DMS153 (cell line): ENCODE data around the gene BNIP3.

Source experiments
- DNase-seq: peaks from one replicate; lab custom pipeline; 2025; lab: John Stamatoyannopoulos, UW

Gene BNIP3, protein sequence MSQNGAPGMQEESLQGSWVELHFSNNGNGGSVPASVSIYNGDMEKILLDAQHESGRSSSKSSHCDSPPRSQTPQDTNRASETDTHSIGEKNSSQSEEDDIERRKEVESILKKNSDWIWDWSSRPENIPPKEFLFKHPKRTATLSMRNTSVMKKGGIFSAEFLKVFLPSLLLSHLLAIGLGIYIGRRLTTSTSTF

GRCh38 chr10:131981429-131982184 is at the start of gene BNIP3:
BNIP3 (minus strand) TSS chr10:131981923; CDS start chr10:131981806, 117 bp downstream.
- peak; percentile 88 for DNase-seq

DNA sequence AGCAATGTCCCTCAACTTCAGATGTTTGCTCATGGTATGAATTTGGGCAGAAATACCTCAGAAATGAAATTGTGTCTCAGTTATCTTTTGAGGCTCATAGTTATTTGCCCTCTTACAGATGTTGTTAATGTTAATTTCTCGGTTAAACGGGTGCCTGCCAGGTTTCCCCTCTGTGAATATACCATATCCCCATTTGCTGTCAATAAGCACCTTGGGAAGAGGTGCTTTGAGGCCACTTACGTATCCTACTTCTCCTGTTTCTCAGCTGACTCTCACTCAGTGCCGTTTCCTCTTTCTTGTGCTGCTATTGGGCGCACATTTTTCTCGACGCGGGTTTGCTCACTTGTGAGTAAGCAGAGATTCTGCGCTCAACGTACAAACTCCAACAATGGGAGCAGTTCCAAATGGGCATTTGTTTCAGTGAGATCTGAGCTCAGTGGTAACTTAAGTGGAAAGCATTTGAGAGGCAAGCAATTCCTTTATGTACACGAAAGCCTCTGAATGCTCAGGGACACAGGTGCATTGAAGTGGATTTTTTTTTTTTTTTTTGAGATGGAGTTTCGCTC is 49.3 kb upstream of the BNIP3 start:
- DNase-seq = peak; percentile 50

- no peak for DNase-seq
These were observed 47.0 kb upstream of the BNIP3 start for GRCh38 chr10:132028706-132029105.

- no peak for DNase-seq
These were observed 45.8 kb upstream of the BNIP3 start for GRCh38 chr10:132027423-132027983.

GRCh38 chr10:132023092-132023811 is 41.5 kb upstream of the BNIP3 start:
- peak; percentile 60 for DNase-seq

DNA sequence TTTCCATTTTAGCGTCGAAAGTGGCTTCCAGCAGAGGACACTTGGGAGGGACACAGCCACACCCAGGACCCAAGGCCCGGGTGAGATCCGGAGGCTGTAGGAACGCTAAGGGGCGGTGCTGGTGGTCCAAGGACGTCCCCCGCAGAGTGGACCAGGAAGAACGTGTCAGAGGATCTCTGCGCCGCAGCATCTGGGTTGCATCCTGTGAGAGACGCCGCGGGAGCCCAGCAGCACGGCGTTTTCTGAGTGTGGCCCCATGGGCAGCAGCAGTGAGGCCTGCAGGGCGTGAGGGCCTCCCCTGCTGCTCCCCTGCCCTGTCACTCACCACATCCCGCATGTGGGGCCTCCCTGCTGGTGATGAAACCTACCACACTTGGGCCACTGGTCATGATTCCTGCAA is 40.5 kb upstream of the BNIP3 start:
- DNase-seq = no peak

DNA sequence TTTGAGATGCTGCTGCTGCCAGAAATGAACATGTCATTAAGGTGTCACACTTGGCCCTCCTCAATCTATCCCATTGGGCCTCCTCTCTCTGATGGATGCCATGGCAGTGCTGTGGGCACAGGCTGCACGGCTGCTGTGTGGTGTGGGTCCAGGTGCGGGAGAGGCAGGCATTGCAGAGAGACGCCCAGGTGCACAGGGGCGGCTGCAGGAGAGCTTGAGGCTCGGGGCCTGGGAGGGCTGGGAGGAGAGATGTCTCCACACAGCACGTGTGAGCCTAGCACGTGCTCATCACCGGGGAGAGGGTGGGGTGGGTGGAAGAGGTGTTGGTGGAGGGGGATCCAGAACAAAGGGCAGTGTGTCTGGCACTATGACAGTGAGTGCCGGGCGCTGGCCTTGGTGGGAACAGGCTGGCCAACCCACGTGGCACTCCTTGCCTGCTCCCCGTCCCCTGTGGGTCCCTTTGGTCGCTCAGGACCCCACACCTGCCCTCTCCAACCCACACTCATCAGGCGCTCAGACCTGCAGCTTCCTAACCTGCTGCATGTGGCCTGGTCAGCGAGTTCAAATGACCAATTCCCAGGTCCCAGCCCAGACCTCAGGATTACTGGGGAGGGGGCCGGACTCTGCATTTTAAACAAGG is 39.9 kb upstream of the BNIP3 start:
- no peak for DNase-seq

- no peak for DNase-seq
These were observed 39.3 kb upstream of the BNIP3 start for GRCh38 chr10:132021046-132021445.

- DNase-seq = no peak
These were observed 38.7 kb upstream of the BNIP3 start for GRCh38 chr10:132020456-132020855.

GRCh38 chr10:132019366-132019765 is 37.6 kb upstream of the BNIP3 start:
- no peak for DNase-seq

DNA sequence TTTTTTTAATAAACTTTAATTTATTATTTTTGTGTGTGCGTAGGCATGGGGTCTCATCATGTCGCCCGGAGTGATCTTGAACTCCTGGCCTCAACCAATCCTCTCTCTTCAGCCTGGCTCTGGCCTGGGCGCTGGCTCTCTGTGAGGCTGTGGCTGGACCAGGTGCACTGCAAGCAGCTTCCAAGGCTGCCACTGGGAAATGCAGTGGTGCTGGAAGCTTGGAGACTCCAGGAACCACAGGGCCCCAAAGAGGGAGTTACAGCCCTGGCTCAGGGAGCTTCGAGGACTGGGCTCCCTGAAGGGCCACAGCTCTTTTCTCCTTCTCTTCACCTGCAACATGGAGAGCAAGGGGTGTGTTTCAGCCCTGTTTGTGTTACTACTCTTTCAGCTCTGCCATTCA is 36.7 kb upstream of the BNIP3 start:
- no peak for DNase-seq

DNA sequence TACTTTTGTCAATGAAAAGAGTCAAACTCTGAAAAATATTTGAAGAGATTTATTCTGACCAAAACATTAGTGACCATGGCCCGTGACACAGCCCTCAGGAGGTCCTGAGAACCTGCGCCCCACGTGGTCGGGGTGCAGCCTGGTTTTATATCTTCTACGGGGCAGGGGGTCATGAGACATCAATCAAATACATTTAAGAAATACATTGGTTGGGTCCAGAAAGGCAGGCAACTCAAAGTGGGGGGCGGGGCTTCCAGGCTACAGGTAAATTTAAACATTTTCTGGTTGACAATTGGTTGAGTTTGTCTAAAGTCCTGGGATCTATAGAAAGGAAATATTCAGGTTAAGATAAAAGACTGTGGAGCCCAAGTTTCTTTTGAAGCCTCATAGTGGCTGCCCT is 34.8 kb upstream of the BNIP3 start:
- DNase-seq = no peak

- DNase-seq = no peak
These were observed 29.7 kb upstream of the BNIP3 start for GRCh38 chr10:132011445-132011844.

DNA sequence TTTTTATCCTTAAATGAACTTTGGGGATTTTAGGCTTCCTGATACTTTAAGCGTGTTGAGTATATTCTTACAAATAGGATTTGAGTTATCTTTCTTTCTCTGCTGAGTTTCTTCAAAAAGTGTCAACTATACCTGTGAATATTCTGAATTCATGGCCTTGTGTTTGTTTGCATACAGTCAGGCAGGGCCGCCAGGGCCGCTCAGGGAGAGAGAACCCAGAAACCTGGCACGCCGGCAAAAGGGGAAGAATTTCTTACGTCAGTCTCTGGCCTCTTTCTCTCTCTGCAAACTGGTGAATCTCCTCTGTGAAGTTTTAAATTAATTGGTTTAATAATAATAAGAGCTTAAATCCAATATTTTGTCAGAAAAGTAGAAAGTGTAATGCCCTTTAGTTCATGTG is 29.3 kb upstream of the BNIP3 start:
- no peak for DNase-seq

DNA sequence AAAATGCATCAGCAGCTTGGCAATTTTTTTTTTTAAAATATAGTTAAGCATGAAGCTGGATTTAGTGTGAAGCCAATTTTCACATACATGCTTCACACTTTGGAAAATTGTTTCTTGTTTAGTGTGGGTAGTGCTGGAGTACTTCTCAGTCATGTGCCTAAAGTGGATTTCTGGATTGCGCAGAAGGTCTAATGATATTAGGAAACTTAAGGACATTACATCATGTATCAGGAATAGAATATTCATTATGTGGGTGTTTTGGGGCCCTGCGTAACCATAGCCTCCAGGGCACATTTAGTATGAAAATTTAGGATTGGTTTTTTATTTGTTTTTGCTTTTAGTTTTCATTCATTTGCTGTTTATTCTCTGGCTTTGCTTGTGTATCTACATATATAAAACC is 28.8 kb upstream of the BNIP3 start:
- DNase-seq = no peak

- DNase-seq = no peak
These were observed 27.9 kb upstream of the BNIP3 start for GRCh38 chr10:132009575-132009974.

GRCh38 chr10:132007681-132008080 is 26.0 kb upstream of the BNIP3 start:
- no peak for DNase-seq

GRCh38 chr10:132006966-132007365 is 25.2 kb upstream of the BNIP3 start:
- no peak for DNase-seq

- no peak for DNase-seq
These were observed 23.4 kb upstream of the BNIP3 start for GRCh38 chr10:132005147-132005546.

DNA sequence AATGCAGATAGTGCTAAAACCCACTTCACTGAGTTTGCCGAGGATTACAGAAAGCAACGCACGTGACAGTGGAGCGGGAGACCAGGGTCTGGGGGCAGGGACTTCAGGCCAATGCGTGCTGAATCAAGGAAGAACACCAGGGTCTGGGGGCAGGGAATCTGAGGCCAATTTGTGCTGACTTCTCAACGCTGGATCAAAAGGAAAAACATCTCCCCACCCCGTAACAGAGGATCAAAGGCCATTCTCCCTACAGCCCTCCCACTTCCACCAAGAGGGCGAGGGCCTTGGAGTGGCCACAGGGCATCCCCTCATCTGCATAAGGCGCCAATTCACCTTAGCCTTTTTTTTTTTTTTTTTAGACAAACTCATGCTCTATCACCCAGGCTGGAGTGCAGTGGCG is 22.3 kb upstream of the BNIP3 start:
- no peak for DNase-seq

GRCh38 chr10:132003282-132003924 is 21.7 kb upstream of the BNIP3 start:
- no peak for DNase-seq
